HL-60/S4 treated with phorbol 12-myristate 13-acetate at 8.2 ng/mL for 4 days and 3 days (cell line): Measurements from ENCODE around the gene PSMB10.

Experiments
- in situ Hi-C: fragments of 300-500 bp; cut with MboI; formaldehyde crosslinking; loops from 2 replicates; pipeline ENCODE4 v1.15.0; 2022; ENCODE audit warnings: low sequenced_read_pairs

Gene PSMB10

GRCh38 chr16:67902831-67903230 is 33.8 kb downstream of the PSMB10 start:
- in situ Hi-C loops: no loop called here

GRCh38 chr16:67901734-67902133 is 34.9 kb downstream of the PSMB10 start:
- in situ Hi-C loops: no loop called here

DNA sequence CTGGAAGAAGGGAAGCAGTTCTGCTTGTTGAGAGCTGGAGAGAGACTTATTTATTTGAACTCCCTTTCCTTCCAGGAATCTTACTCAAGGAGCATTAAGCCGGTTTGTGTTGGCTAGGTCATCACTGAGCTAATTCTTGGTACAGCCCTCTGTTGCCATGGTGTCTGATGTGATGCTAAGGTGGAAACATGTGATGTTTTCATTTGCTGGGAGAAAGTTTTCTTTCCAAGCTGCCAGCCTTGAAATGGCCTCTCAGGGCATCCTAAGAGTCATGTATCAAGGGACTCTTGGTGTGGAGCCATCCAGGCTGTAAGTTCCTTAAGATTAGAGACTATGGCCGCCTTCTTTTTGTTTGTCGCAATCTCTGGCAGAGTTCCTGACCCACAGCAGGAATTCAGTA is 39.4 kb downstream of the PSMB10 start:
- in situ Hi-C loops: no loop called here

DNA sequence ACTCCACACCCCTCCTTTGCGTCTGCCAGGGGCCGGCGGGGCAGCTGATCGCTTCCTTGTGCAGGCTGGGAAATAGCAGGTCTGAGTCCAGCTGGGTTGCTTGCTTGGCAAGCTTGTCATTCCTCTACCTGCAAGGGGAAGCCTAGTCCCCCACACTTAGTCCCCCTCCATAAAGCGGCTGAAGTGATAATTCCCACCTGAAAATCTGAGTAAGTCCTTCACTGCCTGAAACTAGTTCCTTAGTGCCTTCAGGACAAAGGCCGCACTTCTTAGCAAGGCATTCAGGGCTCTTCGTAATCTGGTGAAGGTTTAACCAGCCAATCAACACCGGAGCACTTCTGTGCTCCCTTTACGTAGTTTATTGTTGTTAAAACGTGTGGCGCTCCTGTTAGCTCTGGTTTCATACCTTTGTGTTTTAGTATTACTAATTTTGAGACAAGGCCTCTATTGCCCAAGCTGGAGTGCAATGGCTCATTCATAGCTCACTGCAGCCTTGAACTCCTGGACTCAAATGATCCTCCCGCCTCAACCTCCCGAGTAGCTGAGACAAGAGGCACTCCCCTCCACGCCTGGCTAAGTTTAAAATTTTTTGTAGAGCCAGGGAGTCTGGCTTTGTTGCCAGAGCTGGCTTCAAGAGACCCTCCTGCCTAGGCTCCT is 42.8 kb downstream of the PSMB10 start:
- in situ Hi-C loops: no loop called here

DNA sequence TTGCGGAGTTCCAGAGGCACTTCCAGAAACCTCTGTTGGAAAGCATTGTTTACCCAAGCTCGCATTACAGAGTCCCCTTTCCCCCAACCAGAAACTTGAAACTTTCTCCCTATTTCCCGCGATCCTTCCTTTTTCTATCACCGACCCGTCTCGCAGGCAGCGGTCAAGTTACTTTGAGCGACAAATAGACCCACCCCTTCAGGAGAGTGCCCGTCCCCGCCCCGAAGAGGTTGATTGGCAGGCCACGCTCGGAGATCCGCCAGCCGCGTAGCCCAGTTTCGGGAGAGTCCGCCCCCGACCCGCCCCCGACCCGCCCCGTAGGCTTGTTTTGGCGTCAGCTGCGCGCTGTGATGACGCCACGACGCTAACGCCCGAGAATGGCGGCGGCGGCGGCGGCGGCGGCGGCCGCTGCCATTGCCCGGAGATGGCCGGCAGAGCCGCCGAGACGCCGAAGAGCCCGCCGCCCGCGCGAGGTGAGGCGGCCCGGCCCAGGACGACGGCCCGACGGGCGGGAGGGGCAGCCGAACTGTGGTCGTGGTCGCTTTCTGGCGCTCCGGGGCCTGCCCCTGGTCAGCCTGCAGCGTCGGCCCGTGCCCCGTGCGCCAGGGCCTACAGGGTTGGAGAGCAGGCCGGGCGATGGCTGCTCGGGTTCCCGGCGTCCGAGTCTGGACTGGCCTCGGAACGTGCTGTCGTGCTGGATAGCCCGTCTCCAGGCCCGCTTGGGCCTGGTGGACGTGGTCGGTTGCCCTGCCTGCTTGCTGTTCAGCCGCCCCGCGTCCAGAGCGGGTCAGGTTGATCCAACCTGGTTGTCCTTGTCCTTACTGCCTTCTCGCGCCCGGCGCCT is 43.5 kb downstream of the PSMB10 start, which contains the start of gene PSKH1:
Gene PSKH1 (plus strand): TSS at position 356 of the 844 bp plus-strand sequence. CDS start 15,496 bp downstream, outside the sequence.
- in situ Hi-C loops: no loop called here

- in situ Hi-C loops: no loop called here
Observed at GRCh38 chr16:67892375-67892774, 44.3 kb downstream of the PSMB10 start.

GRCh38 chr16:67888331-67888730 is 48.3 kb downstream of the PSMB10 start:
- in situ Hi-C loops: loop anchor here (10.0 kb wide), 1 partner anchor 46 kb away; the partner anchor contains the start of genes CTRL and PSMB10

DNA sequence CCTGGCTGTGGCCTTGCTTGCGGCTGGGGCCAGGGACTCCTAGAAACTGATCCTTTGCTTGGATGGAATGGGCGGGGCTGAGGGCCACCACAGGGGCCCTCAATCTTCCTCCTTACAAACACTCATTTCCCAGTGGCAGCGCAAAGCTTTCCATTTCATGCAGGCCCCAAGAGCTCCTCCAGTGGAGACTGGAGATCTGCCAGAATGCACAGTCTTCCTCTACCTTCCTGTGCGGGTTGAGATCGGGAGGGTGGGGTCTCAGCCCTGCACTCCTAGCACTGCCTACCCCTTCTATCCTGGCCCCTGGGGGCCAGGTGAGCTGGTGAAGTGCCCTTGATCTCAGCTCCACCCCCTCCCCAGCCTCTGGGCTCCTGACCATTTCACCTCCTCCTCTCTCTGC is 50.3 kb downstream of the PSMB10 start:
- in situ Hi-C loops: loop anchor here (10.0 kb wide), 1 partner anchor 48 kb away; the partner anchor contains the start of genes CTRL and PSMB10

DNA sequence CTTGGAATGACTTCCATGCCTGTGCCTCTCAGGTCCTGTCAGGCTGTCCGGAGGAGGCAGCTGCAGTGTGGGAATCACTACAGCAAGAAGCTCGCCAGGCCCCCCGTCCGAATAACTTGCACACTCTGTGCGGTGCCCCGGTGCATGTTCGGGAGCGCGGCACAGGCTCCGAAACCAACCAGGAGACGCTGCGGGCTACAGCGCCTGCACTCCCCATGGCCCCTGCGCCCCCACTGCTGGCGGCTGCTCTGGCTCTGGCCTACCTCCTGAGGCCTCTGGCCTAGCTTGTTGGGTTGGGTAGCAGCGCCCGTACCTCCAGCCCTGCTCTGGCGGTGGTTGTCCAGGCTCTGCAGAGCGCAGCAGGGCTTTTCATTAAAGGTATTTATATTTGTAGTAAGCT is 50.7 kb downstream of the PSMB10 start:
- in situ Hi-C loops: loop anchor here (10.0 kb wide), 1 partner anchor 49 kb away; the partner anchor contains the start of genes CTRL and PSMB10

DNA sequence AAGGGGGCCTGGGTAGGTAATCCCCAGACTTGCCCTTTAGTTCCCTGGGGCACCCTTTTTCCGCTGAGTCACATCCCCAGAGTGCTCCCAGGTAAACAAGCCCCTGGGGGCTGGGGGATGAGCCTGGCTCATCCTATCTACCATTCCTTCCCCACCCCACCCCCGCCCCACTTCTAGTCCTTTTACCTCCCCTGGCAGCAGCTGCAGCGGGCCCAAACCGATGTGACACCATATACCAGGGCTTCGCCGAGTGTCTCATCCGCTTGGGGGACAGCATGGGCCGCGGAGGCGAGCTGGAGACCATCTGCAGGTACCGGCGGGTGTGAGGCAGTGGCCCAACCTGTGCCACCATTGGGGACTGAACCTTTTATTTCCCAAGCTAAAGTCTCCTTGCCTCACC is 51.1 kb downstream of the PSMB10 start:
- in situ Hi-C loops: loop anchor here (10.0 kb wide), 1 partner anchor 49 kb away; the partner anchor contains the start of genes CTRL and PSMB10

DNA sequence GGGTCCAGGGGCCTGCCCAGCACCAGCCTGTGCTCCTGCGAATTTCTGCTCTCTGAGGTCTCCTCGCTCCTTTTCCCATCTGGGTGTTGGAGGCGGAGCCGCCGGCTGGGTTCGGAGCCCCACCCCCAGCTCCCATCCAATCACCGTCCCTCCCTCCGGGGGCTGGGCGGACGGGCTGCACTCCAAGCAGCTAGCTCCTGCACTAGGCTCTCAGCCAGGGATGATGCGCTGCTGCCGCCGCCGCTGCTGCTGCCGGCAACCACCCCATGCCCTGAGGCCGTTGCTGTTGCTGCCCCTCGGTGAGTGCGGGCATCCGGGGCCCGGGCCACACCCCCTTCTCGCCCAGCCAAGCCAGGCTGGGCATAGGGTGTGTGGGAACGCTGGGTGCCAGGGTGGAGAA is 52.0 kb downstream of the PSMB10 start, which contains the start of gene NRN1L:
Gene NRN1L (plus strand): TSS at position 202 of the 400 bp plus-strand sequence. CDS start 19 bp downstream, at position 221.
- in situ Hi-C loops: loop anchor here (10.0 kb wide), 1 partner anchor 50 kb away; the partner anchor contains the start of genes CTRL and PSMB10
